Nephron progenitor cell (in vitro differentiated cells): ENCODE results near the gene PDIA2.

Experiments
- DNase-seq: peaks from one replicate; pipeline ENCODE4 v3.0.0; 2021
- H3K27ac Mint-ChIP-seq: 2 replicates; pipeline ENCODE4 v1.8.0; 2021; ENCODE audit warnings: mild to moderate bottlenecking, moderate library complexity, mixed read lengths
- H3K27me3 Mint-ChIP-seq: 2 replicates; pipeline ENCODE4 v1.8.0; 2021; ENCODE audit warnings: mild to moderate bottlenecking, low read depth, mixed read lengths; ENCODE audit not compliant: poor library complexity
- H3K36me3 Mint-ChIP-seq: 2 replicates; pipeline ENCODE4 v1.8.0; 2021; ENCODE audit warnings: low read depth, mixed read lengths
- H3K4me1 Mint-ChIP-seq: 2 replicates; pipeline ENCODE4 v1.8.0; 2021; ENCODE audit warnings: mixed read lengths
- H3K4me3 Mint-ChIP-seq: 2 replicates; pipeline ENCODE4 v1.8.0; 2021; ENCODE audit warnings: mild to moderate bottlenecking, moderate library complexity, mixed read lengths
- H3K9me3 Mint-ChIP-seq: 2 replicates; pipeline ENCODE4 v1.8.0; 2021; ENCODE audit warnings: mild to moderate bottlenecking, moderate library complexity, mixed read lengths
- TF ChIP-seq, protein P1 (sequence below): fragments of 200-600 bp; sonication (generic); IDR thresholded peaks from 2 replicates; pipeline ENCODE4 v1.5.0; 2021; ENCODE audit warnings: antibody characterized with exemption

Gene PDIA2

DNA sequence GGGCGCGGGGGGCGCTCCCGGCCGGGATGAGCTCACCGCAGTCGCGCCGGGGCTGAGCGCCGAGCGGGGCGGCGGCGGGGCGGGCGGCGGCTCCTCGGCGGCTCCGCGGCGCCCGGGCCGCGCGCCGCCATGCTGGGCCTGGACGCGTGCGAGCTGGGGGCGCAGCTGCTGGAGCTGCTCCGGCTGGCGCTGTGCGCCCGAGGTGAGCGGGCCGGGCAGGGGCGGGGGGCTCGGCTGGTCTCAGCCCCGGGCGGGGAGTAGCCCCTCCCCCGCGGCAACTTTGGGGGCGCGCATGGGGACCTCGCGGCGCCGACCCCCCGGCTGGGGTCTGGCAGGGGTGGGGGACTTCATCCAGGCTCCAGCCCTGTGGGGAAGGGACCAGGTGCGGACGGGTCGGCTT is 2.4 kb upstream of the PDIA2 start, which contains the start of gene ARHGDIG:
Gene ARHGDIG (plus strand): TSS at position 40 of the 400 bp plus-strand sequence. CDS start 90 bp downstream, at position 130.
- peaks cover 60% of the 10 kb centered on the region for H3K27me3 Mint-ChIP-seq
- peaks cover 3% of the 10 kb centered on the region for H3K36me3 Mint-ChIP-seq
- H3K4me3 Mint-ChIP-seq = peak within 1 kb of the TSS; percentile 54
- peak; percentile 50 for DNase-seq
- TF ChIP-seq, protein P1, sequence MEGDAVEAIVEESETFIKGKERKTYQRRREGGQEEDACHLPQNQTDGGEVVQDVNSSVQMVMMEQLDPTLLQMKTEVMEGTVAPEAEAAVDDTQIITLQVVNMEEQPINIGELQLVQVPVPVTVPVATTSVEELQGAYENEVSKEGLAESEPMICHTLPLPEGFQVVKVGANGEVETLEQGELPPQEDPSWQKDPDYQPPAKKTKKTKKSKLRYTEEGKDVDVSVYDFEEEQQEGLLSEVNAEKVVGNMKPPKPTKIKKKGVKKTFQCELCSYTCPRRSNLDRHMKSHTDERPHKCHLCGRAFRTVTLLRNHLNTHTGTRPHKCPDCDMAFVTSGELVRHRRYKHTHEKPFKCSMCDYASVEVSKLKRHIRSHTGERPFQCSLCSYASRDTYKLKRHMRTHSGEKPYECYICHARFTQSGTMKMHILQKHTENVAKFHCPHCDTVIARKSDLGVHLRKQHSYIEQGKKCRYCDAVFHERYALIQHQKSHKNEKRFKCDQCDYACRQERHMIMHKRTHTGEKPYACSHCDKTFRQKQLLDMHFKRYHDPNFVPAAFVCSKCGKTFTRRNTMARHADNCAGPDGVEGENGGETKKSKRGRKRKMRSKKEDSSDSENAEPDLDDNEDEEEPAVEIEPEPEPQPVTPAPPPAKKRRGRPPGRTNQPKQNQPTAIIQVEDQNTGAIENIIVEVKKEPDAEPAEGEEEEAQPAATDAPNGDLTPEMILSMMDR = no peak
- H3K9me3 Mint-ChIP-seq = peaks cover 3% of the 10 kb centered on the region
- no peak within 1 kb of the TSS for H3K27ac Mint-ChIP-seq
- H3K4me1 Mint-ChIP-seq = no peaks in the 10 kb centered on the region

DNA sequence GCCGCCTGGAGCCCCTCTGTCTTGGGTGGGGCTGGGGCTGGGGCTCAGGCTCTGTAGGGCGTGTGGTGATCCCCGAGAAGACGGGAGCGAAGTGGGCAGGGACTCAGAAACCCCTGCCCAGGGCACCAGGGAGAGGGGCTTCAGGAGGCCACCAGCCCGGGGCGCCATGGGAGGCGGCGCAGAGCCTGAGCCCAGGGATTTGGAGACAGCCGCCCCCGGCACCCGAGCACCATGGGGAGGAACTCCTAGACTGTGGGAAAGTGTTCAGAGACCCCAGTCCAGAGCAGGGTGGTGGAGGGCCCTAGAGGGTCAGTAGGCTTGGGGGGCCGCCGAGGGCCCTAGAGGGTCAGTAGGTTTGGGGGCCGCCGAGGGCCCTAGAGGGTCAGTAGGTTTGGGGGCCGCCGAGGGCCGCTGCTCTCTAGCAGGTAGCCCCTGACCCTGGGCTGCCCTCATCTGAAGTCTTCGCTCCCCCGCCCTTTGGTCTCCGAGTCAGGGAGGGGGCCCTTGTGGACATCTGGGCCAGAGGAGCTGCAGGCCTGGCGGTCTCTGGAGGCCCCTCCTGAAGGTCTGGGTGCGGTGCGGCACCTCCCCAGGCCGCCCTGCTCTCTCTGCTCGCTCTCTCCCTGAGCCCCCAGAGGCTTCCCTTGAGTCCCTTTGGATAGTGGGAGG is 1.8 kb upstream of the PDIA2 start:
- TF ChIP-seq, protein P1 = no peak
- H3K4me1 Mint-ChIP-seq = no peaks in the 10 kb centered on the region
- no peak overlapping the region for H3K27ac Mint-ChIP-seq
- peak overlapping the region; percentile 54 for H3K4me3 Mint-ChIP-seq
- peaks cover 4% of the 10 kb centered on the region for H3K36me3 Mint-ChIP-seq
- DNase-seq = no peak
- H3K27me3 Mint-ChIP-seq = peaks cover 58% of the 10 kb centered on the region
- peaks cover 4% of the 10 kb centered on the region for H3K9me3 Mint-ChIP-seq

DNA sequence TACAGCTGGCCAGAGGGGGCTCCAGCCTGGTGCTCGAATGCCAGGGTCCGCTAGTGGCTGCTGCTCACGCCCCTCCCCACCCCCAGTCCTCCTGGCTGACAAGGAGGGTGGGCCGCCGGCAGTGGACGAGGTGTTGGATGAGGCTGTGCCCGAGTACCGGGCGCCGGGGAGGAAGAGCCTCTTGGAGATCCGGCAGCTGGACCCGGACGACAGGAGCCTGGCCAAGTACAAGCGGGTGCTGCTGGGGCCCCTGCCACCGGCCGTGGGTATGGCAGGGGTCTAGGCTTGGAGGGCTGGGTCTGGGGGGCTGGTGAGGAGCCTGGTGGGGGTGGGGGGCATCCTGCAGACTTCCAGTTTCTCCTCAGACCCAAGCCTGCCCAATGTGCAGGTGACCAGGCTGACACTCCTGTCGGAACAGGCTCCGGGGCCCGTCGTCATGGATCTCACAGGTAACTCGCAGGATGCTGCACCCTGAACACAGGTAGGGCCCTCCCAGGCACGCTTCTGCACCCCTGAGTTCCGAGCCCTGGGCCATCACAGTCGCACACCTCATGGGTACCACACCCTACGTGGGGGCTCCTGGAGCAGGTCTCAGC is 1.2 kb upstream of the PDIA2 start:
- Mint-ChIP-seq H3K9me3 (peaks cover 8% of the 10 kb centered on the region), H3K4me3 (no peak overlapping the region), H3K27me3 (peaks cover 51% of the 10 kb centered on the region), H3K36me3 (peaks cover 10% of the 10 kb centered on the region), H3K4me1 (no peaks in the 10 kb centered on the region), H3K27ac (no peak overlapping the region)
- TF ChIP-seq, protein P1 = no peak
- no peak for DNase-seq

DNA sequence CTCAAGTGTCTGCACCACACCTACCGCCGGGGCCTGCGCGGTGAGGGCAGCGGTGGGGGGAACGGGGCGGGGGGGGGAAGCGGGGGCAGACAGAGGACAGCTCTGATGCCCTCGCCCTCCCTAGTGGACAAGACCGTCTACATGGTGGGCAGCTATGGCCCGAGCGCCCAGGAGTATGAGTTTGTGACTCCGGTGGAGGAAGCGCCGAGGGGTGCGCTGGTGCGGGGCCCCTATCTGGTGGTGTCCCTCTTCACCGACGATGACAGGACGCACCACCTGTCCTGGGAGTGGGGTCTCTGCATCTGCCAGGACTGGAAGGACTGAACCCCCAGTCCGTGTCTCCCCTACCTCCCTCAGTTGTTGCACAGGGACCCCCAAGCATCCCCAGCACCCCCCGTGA is 473 bp upstream of the PDIA2 start:
- Mint-ChIP-seq H3K36me3 (peaks cover 17% of the 10 kb centered on the region), H3K27ac (no peak overlapping the region), H3K27me3 (peaks cover 44% of the 10 kb centered on the region), H3K4me1 (no peaks in the 10 kb centered on the region), H3K4me3 (no peak overlapping the region), H3K9me3 (peaks cover 8% of the 10 kb centered on the region)
- DNase-seq = no peak
- TF ChIP-seq, protein P1 = no peak

DNA sequence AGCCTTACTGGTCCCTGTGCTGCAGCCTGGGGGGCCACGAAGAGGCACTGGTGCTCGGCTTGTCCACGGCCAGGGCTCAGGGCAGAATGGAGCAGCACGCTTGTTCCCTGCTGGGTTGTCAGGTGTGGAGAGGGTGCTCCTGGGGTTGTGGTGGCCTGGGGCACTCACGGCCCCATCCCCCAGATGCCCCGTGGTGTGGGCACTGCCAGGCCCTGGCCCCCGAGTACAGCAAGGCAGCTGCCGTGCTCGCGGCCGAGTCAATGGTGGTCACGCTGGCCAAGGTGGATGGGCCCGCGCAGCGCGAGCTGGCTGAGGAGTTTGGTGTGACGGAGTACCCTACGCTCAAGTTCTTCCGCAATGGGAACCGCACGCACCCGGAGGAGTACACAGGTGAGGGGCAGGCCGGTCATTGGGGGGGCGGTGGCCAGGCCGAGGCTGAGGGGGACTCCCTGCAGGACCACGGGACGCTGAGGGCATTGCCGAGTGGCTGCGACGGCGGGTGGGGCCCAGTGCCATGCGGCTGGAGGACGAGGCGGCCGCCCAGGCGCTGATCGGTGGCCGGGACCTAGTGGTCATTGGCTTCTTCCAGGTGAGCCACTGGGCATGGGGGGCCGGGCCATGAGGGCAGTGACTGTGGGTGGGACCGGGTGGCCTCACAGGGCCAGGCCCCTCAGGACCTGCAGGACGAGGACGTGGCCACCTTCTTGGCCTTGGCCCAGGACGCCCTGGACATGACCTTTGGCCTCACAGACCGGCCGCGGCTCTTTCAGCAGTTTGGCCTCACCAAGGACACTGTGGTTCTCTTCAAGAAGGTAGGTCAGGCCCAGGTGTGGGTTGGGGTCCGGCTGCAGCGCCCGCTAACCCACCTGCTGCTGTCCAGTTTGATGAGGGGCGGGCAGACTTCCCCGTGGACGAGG is 1.5 kb downstream of the PDIA2 start:
- TF ChIP-seq, protein P1 = no peak
- Mint-ChIP-seq H3K27me3 (peaks cover 24% of the 10 kb centered on the region), H3K36me3 (peaks cover 23% of the 10 kb centered on the region), H3K4me3 (no peak overlapping the region), H3K9me3 (peaks cover 8% of the 10 kb centered on the region), H3K27ac (no peak overlapping the region), H3K4me1 (no peaks in the 10 kb centered on the region)
- DNase-seq = no peak
